CD14-positive monocyte (primary cell): ENCODE results near the gene GPD1L. TPM values are rescaled to one million over a fixed set of nuclear protein-coding genes. Genes with fewer than 3 reads are reported as not detected.
A peak's percentile ranks its signal among the peaks of the same experiment; 100 is the strongest.

Experiments
- DNase-seq, 3 donors: peaks; one replicate each; pipeline ENCODE4 v3.0.0-alpha.2; 2011 to 2022
- H2AFZ ChIP-seq: 2 replicates; pipeline ENCODE4 v1.6.0; 2012; ENCODE audit warnings: mild to moderate bottlenecking, low read depth, low read length, inconsistent platforms; ENCODE audit not compliant: insufficient read depth, poor library complexity, severe bottlenecking
- H3K27ac ChIP-seq, 2 donors: 1 replicate in 1 of 2; 2 replicates in 1 of 2; pipeline ENCODE4 v1.5.1; 2012 to 2013; ENCODE audit warnings: low read length in 2 of 2, control low read depth in 1 of 2, inconsistent platforms in 1 of 2, low read depth in 1 of 2, mild to moderate bottlenecking in 1 of 2
- H3K27me3 ChIP-seq, 2 donors: one replicate each; pipeline versions ENCODE4 v1.6.0 to v1.6.1; 2011 to 2013; ENCODE audit warnings: low read length in 2 of 2; ENCODE audit not compliant: control insufficient read depth in 2 of 2, insufficient read depth in 2 of 2
- H3K36me3 ChIP-seq, 2 donors: replicated peaks in 1 of 2; 1 replicate in 1 of 2; 2 replicates in 1 of 2; pipeline versions ENCODE4 v1.5.1 to v1.6.1; 2012 to 2013; ENCODE audit warnings: low read length in 2 of 2, control low read depth in 1 of 2, inconsistent platforms in 1 of 2, mild to moderate bottlenecking in 1 of 2; ENCODE audit not compliant: insufficient read depth in 2 of 2, control insufficient read depth in 1 of 2
- H3K4me1 ChIP-seq, 2 donors: 1 replicate in 1 of 2; 2 replicates in 1 of 2; pipeline versions ENCODE4 v1.5.1 to v1.6.1; 2012 to 2013; ENCODE audit warnings: low read length in 2 of 2, control low read depth in 1 of 2, inconsistent platforms in 1 of 2, mild to moderate bottlenecking in 1 of 2, moderate library complexity in 1 of 2; ENCODE audit not compliant: insufficient read depth in 2 of 2, control insufficient read depth in 1 of 2
- H3K4me2 ChIP-seq: replicated peaks from 2 replicates; pipeline ENCODE3; 2012; ENCODE audit warnings: low read length, moderate library complexity, mild to moderate bottlenecking; ENCODE audit not compliant: poor library complexity, severe bottlenecking; ENCODE audit errors: extremely low read depth
- H3K4me3 ChIP-seq, 3 experiments: fragments of 200-600 bp in 1 of 3; sonication (generic) in 1 of 3; replicated peaks in 1 of 3; 1 replicate in 2 of 3; 2 replicates in 1 of 3; pipeline ENCODE4 v1.5.1; 2011 to 2013; ENCODE audit warnings: low read length in 3 of 3, mild to moderate bottlenecking in 3 of 3, control low read depth in 2 of 3, low read depth in 2 of 3, inconsistent platforms in 1 of 3, moderate library complexity in 1 of 3
- H3K79me2 ChIP-seq: 2 replicates; pipeline ENCODE4 v1.6.0; 2012; ENCODE audit warnings: mild to moderate bottlenecking, control low read depth, inconsistent platforms, low read length, moderate library complexity; ENCODE audit not compliant: insufficient read depth
- H3K9ac ChIP-seq: 2 replicates; pipeline ENCODE4 v1.6.0; 2017; ENCODE audit warnings: low read length, mild to moderate bottlenecking; ENCODE audit not compliant: insufficient read depth, poor library complexity, severe bottlenecking
- H3K9me3 ChIP-seq, 2 donors: replicated peaks in 1 of 2; 1 replicate in 1 of 2; 2 replicates in 1 of 2; pipeline versions ENCODE4 v1.5.1 to v1.6.1; 2012 to 2013; ENCODE audit warnings: low read length in 2 of 2, control low read depth in 1 of 2; ENCODE audit not compliant: control insufficient read depth in 1 of 2, insufficient read depth in 1 of 2
- H4K20me1 ChIP-seq: 2 replicates; pipeline ENCODE4 v1.6.0; 2012; ENCODE audit warnings: mild to moderate bottlenecking, low read length, control low read depth, moderate library complexity; ENCODE audit not compliant: insufficient read depth
- H3K27ac Mint-ChIP-seq, 7 donors: one replicate each; pipeline ENCODE4 v1.8.0; 2020; ENCODE audit warnings: mild to moderate bottlenecking in 7 of 7, mixed read lengths in 7 of 7, moderate library complexity in 6 of 7, inconsistent platforms in 2 of 7
- H3K27me3 Mint-ChIP-seq, 3 donors: one replicate each; pipeline ENCODE4 v1.8.0; 2021 to 2022; ENCODE audit warnings: low read depth in 3 of 3, mild to moderate bottlenecking in 3 of 3, mixed read lengths in 3 of 3, moderate library complexity in 3 of 3, inconsistent platforms in 1 of 3
- H3K36me3 Mint-ChIP-seq, 2 donors: one replicate each; pipeline ENCODE4 v1.8.0; 2020; ENCODE audit warnings: mixed read lengths in 2 of 2, inconsistent platforms in 1 of 2, mild to moderate bottlenecking in 1 of 2
- H3K4me1 Mint-ChIP-seq: one replicate; pipeline ENCODE4 v1.8.0; 2020; ENCODE audit warnings: mild to moderate bottlenecking, mixed read lengths
- H3K4me3 Mint-ChIP-seq, 2 donors: one replicate each; pipeline ENCODE4 v1.8.0; 2020; ENCODE audit warnings: mild to moderate bottlenecking in 2 of 2, mixed read lengths in 2 of 2, moderate library complexity in 1 of 2
- H3K9me3 Mint-ChIP-seq, 7 donors: one replicate each; pipeline ENCODE4 v1.8.0; 2020 to 2022; ENCODE audit warnings: mixed read lengths in 7 of 7, mild to moderate bottlenecking in 6 of 7, moderate library complexity in 6 of 7, inconsistent platforms in 2 of 7
- CTCF ChIP-seq: fragments of 200-600 bp; IDR thresholded peaks from one replicate; pipeline ENCODE4 v1.8.0; 2022; ENCODE audit warnings: antibody characterized with exemption, mild to moderate bottlenecking
- WGBS: methylation state at CpG from one replicate; pipeline ENCODE4 v1.1.5; 2013; ENCODE audit warnings: missing lambda C conversion rate; ENCODE audit not compliant: insufficient coverage; 5-methylcytosine and 5-hydroxymethylcytosine counted together
- intact Hi-C, 2 donors: fragments of 100-400 bp; cut with micrococcal nuclease; formaldehyde crosslinking; loops; one replicate each; pipeline versions ENCODE4 v1.15.0 to v1.15.1; 2023
- polyA plus RNA-seq, 3 donors: library from polyadenylated mRNA; depleted of rRNA in 1 of 3; unstranded in 2 of 3; stranded (reverse) in 1 of 3; fragments of 300-500 nt in 2 of 3; fragments of >200 nt in 1 of 3; fragmentation: Illumina TruSeq in 2 of 3; gene quantifications; 1 replicate in 2 of 3; 2 replicates in 1 of 3; pipeline ENCODE4 v1.2.3, GENCODE V29; 2012 to 2021

GPD1L gene
- polyA plus RNA-seq, 3 donors = 4.9 to 11.8 (median 10.2) TPM

DNA sequence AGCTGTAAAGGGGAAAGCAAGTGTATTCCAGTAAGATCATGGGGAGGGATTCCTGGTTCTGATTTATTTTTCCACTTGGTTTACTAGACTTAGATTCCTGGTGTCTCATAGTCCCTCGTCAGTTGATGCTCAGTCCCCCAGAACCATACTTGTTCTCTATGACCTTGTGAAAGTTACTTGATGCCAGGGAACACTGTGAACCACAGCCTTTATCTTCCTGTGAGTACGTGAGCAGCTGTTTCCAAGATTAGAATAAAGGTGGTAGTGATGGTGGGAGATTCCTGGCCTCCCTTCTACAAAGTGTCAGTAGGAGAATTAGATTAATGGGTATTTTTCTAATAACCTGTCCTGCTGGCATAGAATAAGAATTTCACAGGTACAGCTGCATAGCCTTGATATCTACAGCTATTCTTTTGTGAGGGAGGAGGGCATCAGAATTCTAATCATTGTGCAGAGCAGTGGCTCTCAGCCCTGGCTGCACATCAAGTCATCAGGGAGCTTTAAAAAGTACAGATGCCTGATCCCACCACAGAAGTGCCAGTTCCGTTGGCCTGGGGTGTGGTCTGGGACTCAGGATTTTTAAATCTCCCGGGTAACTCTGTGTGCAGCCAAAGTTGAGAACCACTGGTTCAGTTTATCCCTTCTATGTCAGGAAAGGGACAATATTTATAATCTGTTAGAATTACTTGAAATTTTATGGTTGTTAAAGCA is 20.0 kb downstream of the GPD1L start:
- Mint-ChIP-seq H3K9me3 (peaks cover 0 to 2% (median 0%) of the 10 kb centered on the region in 7 donors), H3K4me3 (no peak overlapping the region), H3K4me1 (no peaks in the 10 kb centered on the region), H3K27ac (peak overlapping the region in 1 of 7 donors; percentile 32), H3K27me3 (peaks cover 0 to 2% (median 1%) of the 10 kb centered on the region in 3 donors), H3K36me3 (peaks cover 17 to 25% of the 10 kb centered on the region in 2 donors)
- WGBS = 100% methylated on average over 1 of the region's 4 CpGs
- intact Hi-C loops = no loop called here
- H3K9me3 ChIP-seq = no peaks in the 10 kb centered on the region
- DNase-seq = no peak
- H3K9ac ChIP-seq = no peak overlapping the region
- no peak for TF ChIP-seq CTCF
- H3K4me1 ChIP-seq = no peaks in the 10 kb centered on the region
- no peak overlapping the region for H2AFZ ChIP-seq
- H3K27me3 ChIP-seq = no peaks in the 10 kb centered on the region
- peaks cover 10% of the 10 kb centered on the region for H3K79me2 ChIP-seq
- no peaks in the 10 kb centered on the region for H4K20me1 ChIP-seq
- no peak overlapping the region for H3K4me2 ChIP-seq
- no peak overlapping the region for H3K27ac ChIP-seq
- no peak overlapping the region for H3K4me3 ChIP-seq
- peaks cover 0 to 19% of the 10 kb centered on the region in 2 donors for H3K36me3 ChIP-seq

DNA sequence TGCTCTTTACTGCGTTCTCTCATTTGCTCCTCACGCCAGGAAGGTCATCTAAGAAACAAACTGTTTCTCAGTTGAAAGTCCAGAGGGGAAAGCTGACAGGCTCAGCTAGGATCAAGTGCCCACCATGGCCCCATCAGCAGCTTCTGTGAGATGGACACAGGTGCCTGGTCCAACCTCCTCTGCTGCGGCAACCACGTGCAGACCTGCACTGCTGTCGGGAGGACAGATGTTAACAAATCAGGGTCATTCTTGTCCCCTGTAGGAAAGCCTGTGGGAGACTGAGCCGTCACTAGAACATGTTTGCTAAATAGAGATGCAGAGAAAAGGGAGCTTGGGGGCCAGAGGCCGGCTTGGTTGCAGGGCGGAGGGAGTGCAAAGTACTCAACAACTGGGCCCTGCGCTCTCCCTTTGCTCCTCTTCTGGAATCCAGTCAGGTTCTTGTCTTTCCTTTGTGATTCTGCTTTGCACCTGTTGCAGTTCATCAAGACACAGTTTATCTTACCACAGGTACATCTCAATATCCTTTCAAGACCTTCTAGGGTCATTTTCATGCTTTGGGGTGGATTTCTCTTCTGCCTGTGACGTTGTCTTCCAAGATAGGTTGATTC is 20.9 kb downstream of the GPD1L start:
- peaks cover 0 to 21% of the 10 kb centered on the region in 2 donors for H3K36me3 ChIP-seq
- no peak for DNase-seq
- intact Hi-C loops = no loop called here
- H3K4me1 ChIP-seq = no peaks in the 10 kb centered on the region
- Mint-ChIP-seq H3K4me3 (no peak overlapping the region), H3K27me3 (peaks cover 0 to 2% (median 1%) of the 10 kb centered on the region in 3 donors), H3K9me3 (no peaks in the 10 kb centered on the region), H3K27ac (no peak overlapping the region), H3K36me3 (peaks cover 22 to 25% of the 10 kb centered on the region in 2 donors), H3K4me1 (no peaks in the 10 kb centered on the region)
- WGBS = 98% methylated on average over 8 of the region's 10 CpGs
- no peak for TF ChIP-seq CTCF
- H3K27ac ChIP-seq = no peak overlapping the region
- no peaks in the 10 kb centered on the region for H3K27me3 ChIP-seq
- H3K4me2 ChIP-seq = no peak overlapping the region
- peaks cover 3% of the 10 kb centered on the region for H3K79me2 ChIP-seq
- H3K4me3 ChIP-seq = no peak overlapping the region
- H2AFZ ChIP-seq = no peak overlapping the region
- H3K9ac ChIP-seq = no peak overlapping the region
- no peaks in the 10 kb centered on the region for H4K20me1 ChIP-seq
- no peaks in the 10 kb centered on the region for H3K9me3 ChIP-seq
